ENCODE data around the gene ST6GAL1.
"Not testable (repeated sequence)": the region's sequence is repeated elsewhere in the genome, so short reads cannot be mapped to it uniquely, and the experiment has no call there.

ST6GAL1 gene, protein sequence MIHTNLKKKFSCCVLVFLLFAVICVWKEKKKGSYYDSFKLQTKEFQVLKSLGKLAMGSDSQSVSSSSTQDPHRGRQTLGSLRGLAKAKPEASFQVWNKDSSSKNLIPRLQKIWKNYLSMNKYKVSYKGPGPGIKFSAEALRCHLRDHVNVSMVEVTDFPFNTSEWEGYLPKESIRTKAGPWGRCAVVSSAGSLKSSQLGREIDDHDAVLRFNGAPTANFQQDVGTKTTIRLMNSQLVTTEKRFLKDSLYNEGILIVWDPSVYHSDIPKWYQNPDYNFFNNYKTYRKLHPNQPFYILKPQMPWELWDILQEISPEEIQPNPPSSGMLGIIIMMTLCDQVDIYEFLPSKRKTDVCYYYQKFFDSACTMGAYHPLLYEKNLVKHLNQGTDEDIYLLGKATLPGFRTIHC

GRCh38 chr3:186930143-186930640 is at the start of gene ST6GAL1:
Gene ST6GAL1, plus strand, starts transcription at chr3:186930526. Its CDS starts 112,178 bp downstream, at chr3:187042704.
- peak; percentile 87 for DNase-seq

GRCh38 chr3:186882150-186882524 is 48.2 kb upstream of the ST6GAL1 start:
- DNase-seq = peak; percentile 86

GRCh38 chr3:186882881-186883685 is 47.2 kb upstream of the ST6GAL1 start:
- peak; percentile 94 for DNase-seq

- DNase-seq = peak; percentile 73
Observed at GRCh38 chr3:186883686-186884058, 46.7 kb upstream of the ST6GAL1 start.

DNA sequence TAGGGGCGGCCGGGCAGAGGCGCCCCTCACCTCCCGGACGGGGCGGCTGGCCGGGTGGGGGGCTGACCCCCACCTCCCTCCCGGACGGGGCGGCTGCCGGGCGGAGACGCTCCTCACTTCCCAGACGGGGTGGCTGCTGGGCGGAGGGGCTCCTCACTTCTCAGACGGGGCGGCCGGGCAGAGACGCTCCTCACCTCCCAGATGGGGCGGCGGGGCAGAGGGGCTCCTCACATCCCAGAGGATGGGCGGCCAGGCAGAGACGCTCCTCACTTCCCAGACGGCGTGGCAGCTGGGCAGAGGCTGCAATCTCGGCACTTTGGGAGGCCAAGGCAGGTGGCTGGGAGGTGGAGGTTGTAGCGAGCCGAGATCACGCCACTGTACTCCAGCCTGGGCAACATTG is 45.5 kb upstream of the ST6GAL1 start:
- DNase-seq = not testable (repeated sequence)

- DNase-seq = no peak
Observed at GRCh38 chr3:186886202-186886981, 43.9 kb upstream of the ST6GAL1 start.

DNA sequence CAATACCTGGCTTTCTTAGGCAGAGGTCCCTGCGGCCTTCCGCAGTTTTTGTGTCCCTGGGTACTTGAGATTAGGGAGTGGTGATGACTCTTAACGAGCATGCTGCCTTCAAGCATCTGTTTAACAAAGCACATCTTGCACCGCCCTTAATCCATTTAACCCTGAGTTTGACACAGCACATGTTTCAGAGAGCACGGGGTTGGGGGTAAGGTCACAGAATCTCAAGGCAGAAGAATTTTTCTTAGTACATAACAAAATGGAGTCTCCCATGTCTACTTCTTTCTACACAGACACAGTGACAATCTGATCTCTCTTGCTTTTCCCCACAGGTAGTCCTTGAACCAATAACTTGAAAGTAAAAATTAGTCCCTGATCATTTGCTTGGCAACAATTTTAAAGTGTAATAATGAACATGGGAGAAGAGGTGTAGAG is 42.8 kb upstream of the ST6GAL1 start:
- not testable (repeated sequence) for DNase-seq

DNA sequence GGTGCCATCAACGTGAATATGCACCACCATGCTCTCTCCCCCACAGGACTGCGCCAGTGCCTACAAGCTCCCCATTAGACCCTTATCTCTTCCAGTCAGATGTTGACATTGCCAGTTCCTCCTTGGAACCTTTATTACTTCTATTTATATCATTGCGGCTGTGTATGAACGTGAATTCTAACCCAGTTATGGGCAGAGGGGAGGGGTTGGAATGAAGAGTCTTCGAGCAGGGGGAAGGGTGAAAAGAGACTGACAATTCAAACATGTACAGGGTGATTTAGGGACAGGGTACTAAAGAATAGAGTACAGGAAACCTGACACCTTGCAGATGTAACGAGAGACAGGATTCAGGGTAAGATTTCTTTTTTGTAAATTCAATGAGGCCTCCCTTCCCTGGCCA is 41.8 kb upstream of the ST6GAL1 start:
- no peak for DNase-seq

DNA sequence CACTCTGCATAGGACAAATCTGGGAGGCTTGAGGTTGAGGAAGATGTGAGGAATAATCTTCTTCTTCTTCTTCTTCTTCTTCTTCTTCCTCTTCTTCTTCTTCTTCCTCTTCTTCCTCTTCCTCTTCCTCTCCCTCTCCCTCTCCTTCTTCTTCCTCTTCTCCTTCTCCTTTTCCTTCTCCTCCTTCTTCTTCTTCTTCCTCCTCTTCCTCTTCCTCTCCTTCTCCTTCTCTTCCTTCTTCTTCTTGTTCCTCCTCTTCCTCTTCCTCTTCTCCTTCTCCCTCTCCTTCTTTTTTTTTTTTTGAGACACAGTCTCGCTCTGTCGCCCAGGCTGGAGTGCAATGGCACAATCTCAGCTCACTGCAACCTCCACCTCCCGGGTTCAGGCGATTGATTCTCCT is 40.6 kb upstream of the ST6GAL1 start:
- not testable (repeated sequence) for DNase-seq

GRCh38 chr3:186890911-186891310 is 39.4 kb upstream of the ST6GAL1 start:
- DNase-seq = no peak

DNA sequence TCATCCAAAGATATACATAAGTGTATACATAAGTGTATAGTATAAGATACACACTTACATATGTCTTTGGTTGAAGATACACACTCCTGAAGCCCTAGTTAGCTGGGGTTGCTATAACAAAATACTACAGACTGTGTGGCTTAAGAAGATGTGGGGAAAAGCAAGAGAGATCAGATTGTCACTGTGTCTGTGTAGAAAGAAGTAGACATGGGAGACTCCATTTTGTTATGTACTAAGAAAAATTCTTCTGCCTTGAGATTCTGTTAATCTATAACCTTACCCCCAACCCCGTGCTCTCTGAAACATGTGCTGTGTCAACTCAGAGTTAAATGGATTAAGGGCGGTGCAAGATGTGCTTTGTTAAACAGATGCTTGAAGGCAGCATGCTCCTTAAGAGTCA is 37.3 kb upstream of the ST6GAL1 start:
- DNase-seq = not testable (repeated sequence)

GRCh38 chr3:186895406-186895805 is 34.9 kb upstream of the ST6GAL1 start:
- no peak for DNase-seq

GRCh38 chr3:186896006-186896405 is 34.3 kb upstream of the ST6GAL1 start:
- no peak for DNase-seq

DNA sequence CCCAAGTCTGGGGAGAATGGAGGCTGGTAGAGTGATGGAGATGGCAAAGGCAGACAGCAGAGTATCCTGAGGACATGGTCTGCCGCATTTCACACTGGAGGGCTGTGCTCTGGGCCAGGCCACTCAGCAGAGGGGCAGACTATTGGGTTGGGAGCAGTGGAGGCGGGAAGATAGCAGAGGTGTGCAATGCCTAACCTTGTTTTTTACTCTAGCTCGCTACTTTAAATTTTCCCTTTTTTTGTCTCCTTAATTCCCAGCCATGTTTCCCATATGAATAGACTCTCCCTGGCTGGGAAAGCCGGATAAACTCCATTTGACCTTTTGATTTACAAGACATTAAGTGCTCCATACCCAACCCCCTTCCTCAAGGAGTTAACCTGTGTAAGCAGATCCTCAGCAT is 33.5 kb upstream of the ST6GAL1 start:
- DNase-seq = no peak

DNA sequence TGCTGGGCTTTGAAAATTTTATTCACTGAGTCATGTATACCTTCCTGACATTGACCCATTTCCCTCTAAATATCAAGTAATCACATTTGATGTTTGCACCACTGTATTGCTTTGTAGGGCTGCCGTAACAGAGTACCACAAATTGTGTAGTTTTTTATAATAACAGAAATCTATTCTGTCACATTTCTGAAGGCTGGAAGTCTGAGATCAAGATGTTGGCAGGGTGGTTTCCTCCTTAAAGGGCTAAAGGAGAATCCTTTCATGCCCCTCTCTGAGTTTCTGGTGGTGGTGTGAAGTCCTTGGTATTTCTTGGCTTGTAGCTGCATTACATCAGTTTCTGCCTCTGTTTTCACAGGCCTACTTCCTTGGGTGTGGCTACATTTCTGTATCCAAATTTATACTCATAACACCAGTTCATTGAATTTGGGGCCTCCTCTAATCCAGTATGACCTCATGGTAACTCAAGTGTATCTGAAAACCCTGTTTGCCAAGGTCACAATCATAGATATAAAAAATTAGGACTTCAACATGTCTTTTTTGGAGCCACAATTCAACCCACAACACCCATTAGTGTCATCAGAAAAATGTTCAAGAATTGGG is 29.1 kb upstream of the ST6GAL1 start:
- peak; percentile 26 for DNase-seq

- no peak for DNase-seq
Observed at GRCh38 chr3:186902154-186902553, 28.2 kb upstream of the ST6GAL1 start.

DNA sequence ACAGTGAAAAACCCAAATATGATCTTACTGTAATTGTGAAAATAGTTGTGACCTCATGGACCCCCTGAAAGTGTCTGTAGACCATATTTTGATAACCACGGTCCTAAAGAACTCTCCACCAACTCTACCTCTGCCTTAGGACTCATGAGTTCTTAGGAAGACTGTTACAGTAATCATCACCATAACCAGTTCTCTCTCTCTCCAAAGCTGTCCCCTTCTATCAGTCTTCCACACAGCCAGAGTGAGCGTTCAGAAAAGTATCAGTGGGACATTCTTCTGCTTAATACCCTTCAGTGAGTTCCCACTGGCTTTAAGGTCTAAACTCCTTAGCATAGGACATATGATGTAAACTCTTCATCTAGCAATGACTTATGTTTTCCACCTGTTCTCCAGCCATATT is 27.6 kb upstream of the ST6GAL1 start:
- no peak for DNase-seq

DNA sequence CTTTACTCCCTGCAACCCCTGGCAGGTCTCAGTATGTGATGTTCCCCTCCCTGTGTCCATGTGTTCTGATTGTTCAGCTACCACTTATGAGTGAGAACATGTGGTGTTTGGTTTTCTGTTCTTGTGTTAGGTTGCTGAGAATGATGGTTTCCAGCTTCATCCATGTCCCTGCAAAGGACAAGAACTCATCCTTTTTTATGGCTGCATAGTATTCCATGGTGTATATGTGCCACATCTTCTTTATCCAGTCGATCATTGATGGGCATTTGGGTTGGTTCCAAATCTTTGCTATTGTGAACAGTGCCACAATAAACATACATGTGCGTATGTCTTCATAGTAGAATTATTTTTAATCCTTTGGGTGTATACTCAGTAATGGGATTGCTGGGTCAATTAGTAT is 26.6 kb upstream of the ST6GAL1 start:
- DNase-seq = not testable (repeated sequence)

DNA sequence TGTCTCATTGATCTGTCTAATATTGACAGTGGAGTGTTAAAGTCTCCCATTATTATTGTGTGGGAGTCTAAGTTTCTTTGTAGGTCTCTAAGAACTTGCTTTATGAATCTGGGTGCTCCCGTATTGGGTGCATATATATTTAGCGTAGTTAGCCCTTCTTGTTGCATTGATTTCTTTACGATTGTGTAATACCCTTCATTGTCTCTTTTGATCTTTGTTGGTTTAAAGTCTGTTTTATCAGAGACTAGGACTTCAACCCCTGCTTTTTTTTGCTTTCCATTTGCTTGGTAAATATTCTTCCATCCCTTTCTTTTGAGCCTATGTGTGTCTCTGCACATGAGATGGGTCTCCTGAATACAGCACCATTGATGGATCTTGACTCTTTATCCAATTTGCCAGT is 23.3 kb upstream of the ST6GAL1 start:
- DNase-seq = not testable (repeated sequence)

DNA sequence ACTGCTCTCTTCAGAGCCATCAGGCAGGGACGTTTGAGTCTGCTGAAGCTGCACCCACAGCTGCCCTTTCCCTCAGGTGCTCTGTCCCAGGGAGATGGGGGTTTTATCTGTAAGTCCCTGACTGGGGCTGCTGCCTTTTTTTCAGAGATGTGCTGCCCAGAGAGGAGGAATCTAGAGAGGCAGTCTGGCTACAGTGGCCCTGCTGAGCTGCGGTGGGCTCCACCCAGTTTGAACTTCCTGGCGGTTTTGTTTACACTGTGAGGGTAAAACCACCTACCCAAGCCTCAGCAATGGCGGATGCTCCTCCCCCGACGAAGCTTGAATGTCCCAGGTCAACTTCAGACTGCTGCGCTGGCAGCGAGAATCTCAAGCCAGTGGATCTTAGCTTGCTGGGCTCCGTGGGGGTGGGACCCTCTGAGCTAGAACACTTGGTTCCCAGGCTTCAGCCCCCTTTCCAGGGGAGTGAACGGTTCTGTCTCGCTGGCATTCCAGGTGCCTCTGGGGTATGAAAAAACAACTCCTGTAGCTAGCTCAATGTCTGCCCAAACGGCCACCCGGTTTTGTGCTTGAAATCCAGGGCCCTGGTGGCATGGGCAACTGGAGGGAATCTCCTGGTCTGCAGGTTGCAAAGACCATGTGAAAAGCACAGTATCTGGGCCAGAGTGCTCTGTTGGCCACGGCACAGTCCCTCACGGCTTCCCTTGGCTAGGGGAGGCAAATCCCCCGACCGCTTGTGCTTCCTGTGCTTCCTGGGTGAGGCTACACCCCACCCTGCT is 21.1 kb upstream of the ST6GAL1 start:
- peak; percentile 85 for DNase-seq
